Mononuclear cell (primary cell): ENCODE results near the gene SPATS2L. TPM values are rescaled to one million over a fixed set of nuclear protein-coding genes. Genes with fewer than 3 reads are reported as not detected.

Source experiments
- H3K27me3 ChIP-seq: 2 replicates; pipeline ENCODE4 v1.6.0; 2011; ENCODE audit warnings: low read length, control low read depth; ENCODE audit not compliant: insufficient read depth
- H3K4me1 ChIP-seq: 2 replicates; pipeline ENCODE4 v1.5.1; 2011; ENCODE audit warnings: mild to moderate bottlenecking, low read length, control low read depth; ENCODE audit not compliant: insufficient read depth
- H3K4me3 ChIP-seq: 2 replicates; pipeline ENCODE4 v1.5.1; 2011; ENCODE audit warnings: mild to moderate bottlenecking, low read length, moderate library complexity
- H3K9me3 ChIP-seq: 2 replicates; pipeline ENCODE4 v1.5.1; 2011; ENCODE audit warnings: low read depth, mild to moderate bottlenecking, control low read depth, low read length
- total RNA-seq: library from RNA; depleted of rRNA; stranded (reverse); fragments of >200 nt; gene quantifications from one replicate; pipeline ENCODE4 v1.2.3, GENCODE V29; 2012

The SPATS2L gene
- total RNA-seq, 1 donor = 3.5 TPM

DNA sequence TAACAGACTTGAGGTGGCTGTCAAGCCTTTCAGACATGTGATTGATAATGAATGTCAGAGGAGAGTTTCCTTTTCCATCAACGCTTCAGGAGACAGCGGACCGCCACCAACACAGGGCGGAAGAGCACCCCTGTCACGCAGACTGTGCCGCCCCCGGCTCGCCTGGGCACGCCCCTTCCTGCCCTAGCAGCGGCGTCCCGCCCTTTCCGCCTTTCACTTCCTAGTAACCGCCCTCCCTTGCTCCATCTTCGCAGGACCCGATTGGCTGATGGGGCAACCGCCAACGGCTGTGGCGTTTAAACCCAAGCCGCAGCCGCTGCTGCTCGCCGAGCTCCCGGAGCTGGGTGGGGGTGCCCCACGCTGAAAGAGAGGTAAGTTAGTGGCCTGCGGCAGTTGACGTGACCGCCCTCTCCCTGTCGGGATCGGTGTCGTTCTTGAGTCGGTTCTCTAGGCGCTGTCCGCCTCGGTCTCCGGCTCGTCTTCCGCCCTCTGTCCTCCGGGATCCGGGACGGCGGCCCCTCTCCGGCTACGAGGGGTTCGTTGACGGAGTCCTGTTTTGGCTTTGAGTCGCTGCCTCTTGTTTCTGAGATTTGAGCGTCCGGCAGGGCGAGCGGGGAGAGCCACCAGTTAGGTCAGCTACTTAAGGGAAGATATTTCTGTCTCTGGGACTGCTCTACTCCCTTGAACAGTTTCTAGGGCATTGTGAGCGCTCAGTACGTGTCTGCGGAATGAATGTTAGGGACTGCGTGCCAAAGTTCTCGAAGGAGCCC lies 219.6 kb downstream of the SPATS2L start, which contains the start of gene SGO2:
Gene SGO2 (plus strand): TSS at position 326 of the 770 bp plus-strand sequence. CDS start 6,769 bp downstream, outside the sequence.
- Histone ChIP-seq H3K4me1 (peaks cover 9% of the 10 kb centered on the region), H3K4me3 (peak within 1 kb of the TSS; percentile 77), H3K27me3 (peaks cover 3% of the 10 kb centered on the region), H3K9me3 (no peaks in the 10 kb centered on the region)

GRCh38 chr2:200528228-200528627 lies 221.7 kb downstream of the SPATS2L start:
- peaks cover 3% of the 10 kb centered on the region for H3K27me3 ChIP-seq
- no peaks in the 10 kb centered on the region for H3K9me3 ChIP-seq
- no peak overlapping the region for H3K4me3 ChIP-seq
- peaks cover 9% of the 10 kb centered on the region for H3K4me1 ChIP-seq

Other genes with a start within 250 kb of the SPATS2L start
- 23.5 TPM for gene KCTD18, start 203.4 kb downstream of the SPATS2L start, total RNA-seq
- gene SGO2, start 219.5 kb downstream of the SPATS2L start, total RNA-seq = 2.1 TPM